ENCODE data around the gene EYA2. TPM values are rescaled to one million over a fixed set of nuclear protein-coding genes. Genes with fewer than 3 reads are reported as not detected.

Gene EYA2
- total RNA-seq, 1 experiment from 2014 or later, result 0.33 TPM

DNA sequence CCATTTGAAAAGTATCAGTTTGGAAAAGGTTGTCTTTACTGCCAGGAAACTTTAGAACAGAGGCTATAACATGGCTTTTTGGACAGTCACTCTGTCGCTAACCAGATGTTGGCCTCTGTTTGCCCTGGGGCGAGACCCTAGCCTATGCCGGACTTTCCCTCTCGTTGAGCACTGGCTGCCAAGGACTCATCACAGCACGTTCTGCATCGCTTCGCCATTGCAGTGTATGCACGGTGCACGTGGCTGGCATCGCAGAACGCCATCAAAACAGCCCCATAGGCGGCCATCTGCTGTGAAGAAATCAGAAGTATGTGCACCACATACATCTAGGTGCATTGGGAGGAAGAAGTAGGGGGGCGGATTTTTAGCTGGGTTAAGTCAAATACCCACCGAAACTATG is 156.4 kb downstream of the EYA2 start:
- Histone ChIP-seq H3F3A (ENCODE audit: low read length, unreplicated experiment) (no peaks in the 10 kb centered on the region), H3K79me2 (ENCODE audit: low read length) (no peaks in the 10 kb centered on the region), H3K27me3 (ENCODE audit: low read length) (peaks cover 66% of the 10 kb centered on the region), H3K9ac (ENCODE audit: low read length) (no peak overlapping the region), H3K4me3 (ENCODE audit: low read length) (no peak overlapping the region), H3K4me2 (ENCODE audit: low read length) (no peak overlapping the region), H3K27ac (ENCODE audit: low read length) (no peak overlapping the region), H3K9me2 (replicated peaks; ENCODE audit: low read length) (no peaks in the 10 kb centered on the region), H3K4me1 (ENCODE audit: insufficient read depth, low read length) (no peaks in the 10 kb centered on the region), H2AFZ (ENCODE audit: low read length) (no peak overlapping the region), H3K9me3 (ENCODE audit: low read length) (no peaks in the 10 kb centered on the region), H4K20me1 (ENCODE audit: low read length) (no peaks in the 10 kb centered on the region), H3K36me3 (ENCODE audit: low read depth, low read length) (no peaks in the 10 kb centered on the region)
- BruUV-seq (replicated peaks), result no TSS peak
- intact Hi-C loops (cut with micrococcal nuclease), result no loop called here
- DNase-seq (no peak), ATAC-seq (no peak)
- CTCF ChIA-PET, result no interaction called here
- TF ChIP-seq EZH2 (IDR thresholded peaks at IDR 0.05; ENCODE audit: low read length, unreplicated experiment) (no peak), EZH2phosphoT487 (IDR thresholded peaks at IDR 0.05; ENCODE audit: borderline replicate concordance, low read length) (no peak)
- TF ChIP-seq, protein P1, sequence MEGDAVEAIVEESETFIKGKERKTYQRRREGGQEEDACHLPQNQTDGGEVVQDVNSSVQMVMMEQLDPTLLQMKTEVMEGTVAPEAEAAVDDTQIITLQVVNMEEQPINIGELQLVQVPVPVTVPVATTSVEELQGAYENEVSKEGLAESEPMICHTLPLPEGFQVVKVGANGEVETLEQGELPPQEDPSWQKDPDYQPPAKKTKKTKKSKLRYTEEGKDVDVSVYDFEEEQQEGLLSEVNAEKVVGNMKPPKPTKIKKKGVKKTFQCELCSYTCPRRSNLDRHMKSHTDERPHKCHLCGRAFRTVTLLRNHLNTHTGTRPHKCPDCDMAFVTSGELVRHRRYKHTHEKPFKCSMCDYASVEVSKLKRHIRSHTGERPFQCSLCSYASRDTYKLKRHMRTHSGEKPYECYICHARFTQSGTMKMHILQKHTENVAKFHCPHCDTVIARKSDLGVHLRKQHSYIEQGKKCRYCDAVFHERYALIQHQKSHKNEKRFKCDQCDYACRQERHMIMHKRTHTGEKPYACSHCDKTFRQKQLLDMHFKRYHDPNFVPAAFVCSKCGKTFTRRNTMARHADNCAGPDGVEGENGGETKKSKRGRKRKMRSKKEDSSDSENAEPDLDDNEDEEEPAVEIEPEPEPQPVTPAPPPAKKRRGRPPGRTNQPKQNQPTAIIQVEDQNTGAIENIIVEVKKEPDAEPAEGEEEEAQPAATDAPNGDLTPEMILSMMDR (conservative IDR thresholded peaks at IDR 0.05; ENCODE audit: low read depth, low read length), result no peak
- POLR2A ChIA-PET (ENCODE audit: unreplicated experiment), result no interaction called here

DNA sequence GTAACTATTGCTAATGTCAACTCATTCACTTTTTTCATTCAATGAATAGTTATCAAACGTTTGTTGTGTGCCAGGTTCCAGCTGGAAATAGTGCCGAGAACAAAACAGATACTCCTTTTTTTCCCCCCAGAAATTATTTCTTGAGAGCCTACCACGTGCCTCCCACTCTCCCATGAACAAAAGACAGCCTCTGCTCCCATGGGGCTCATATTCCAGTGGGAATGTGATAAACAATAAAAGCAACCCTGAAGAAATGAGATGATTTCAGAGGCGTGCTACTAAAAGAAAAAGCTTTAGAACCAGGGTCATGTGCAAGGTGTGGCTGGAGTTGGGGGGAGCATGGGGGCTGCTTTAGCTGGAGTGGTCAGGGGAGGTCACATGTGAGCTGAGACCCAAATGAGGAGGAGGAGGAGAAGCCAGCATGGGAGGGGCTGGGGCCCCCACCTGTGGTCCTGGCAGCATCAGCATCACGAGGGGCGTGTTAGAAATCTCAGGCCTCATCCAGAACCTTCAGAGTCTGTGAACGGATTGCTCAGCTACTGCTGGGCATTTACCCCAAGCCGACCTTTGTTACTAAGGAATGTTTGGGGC is 157.4 kb downstream of the EYA2 start:
- H2AFZ ChIP-seq (ENCODE audit: low read length), result no peak overlapping the region
- intact Hi-C loops (cut with micrococcal nuclease), result no loop called here
- no peaks in the 10 kb centered on the region for H3K79me2 ChIP-seq (ENCODE audit: low read length)
- DNase-seq (no peak), ATAC-seq (no peak)
- no peaks in the 10 kb centered on the region for H3K36me3 ChIP-seq (ENCODE audit: low read depth, low read length)
- H3K4me2 ChIP-seq (ENCODE audit: low read length), result no peak overlapping the region
- ChIA-PET POLR2A (ENCODE audit: unreplicated experiment) (no interaction called here), CTCF (no interaction called here)
- H3K9me2 ChIP-seq (replicated peaks; ENCODE audit: low read length), result no peaks in the 10 kb centered on the region
- no peak overlapping the region for H3K4me3 ChIP-seq (ENCODE audit: low read length)
- no peaks in the 10 kb centered on the region for H3K4me1 ChIP-seq (ENCODE audit: insufficient read depth, low read length)
- H3K27me3 ChIP-seq (ENCODE audit: low read length), result peaks cover 55% of the 10 kb centered on the region
- no peak overlapping the region for H3K27ac ChIP-seq (ENCODE audit: low read length)
- no peaks in the 10 kb centered on the region for H4K20me1 ChIP-seq (ENCODE audit: low read length)
- no peaks in the 10 kb centered on the region for H3F3A ChIP-seq (ENCODE audit: low read length, unreplicated experiment)
- TF ChIP-seq EZH2 (IDR thresholded peaks at IDR 0.05; ENCODE audit: low read length, unreplicated experiment) (no peak), EZH2phosphoT487 (IDR thresholded peaks at IDR 0.05; ENCODE audit: borderline replicate concordance, low read length) (no peak)
- TF ChIP-seq, protein P1 (conservative IDR thresholded peaks at IDR 0.05; ENCODE audit: low read depth, low read length), result no peak
- no peak overlapping the region for H3K9ac ChIP-seq (ENCODE audit: low read length)
- H3K9me3 ChIP-seq (ENCODE audit: low read length), result no peaks in the 10 kb centered on the region
- no TSS peak for BruUV-seq (replicated peaks)

DNA sequence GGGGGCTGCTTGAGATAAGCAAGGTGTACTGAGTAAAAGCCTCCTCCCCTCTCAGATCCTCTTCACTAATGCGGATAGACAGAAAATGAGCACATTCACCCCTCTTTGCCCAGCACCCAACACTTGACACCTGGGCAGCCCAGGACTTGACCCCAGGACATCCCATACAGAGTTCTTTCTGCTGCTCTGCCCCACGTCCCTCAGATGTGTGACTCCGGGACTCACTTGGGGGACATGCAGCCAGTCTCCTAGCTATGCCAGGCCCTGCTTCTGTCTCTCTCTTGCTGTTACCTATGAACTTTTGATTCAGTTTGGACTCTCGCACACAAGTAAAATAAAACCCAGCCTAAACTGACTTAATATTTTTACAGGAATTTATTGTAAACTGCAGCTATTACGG is 159.9 kb downstream of the EYA2 start:
- Histone ChIP-seq H3F3A (ENCODE audit: low read length, unreplicated experiment) (no peaks in the 10 kb centered on the region), H3K36me3 (ENCODE audit: low read depth, low read length) (no peaks in the 10 kb centered on the region), H3K4me1 (ENCODE audit: insufficient read depth, low read length) (no peaks in the 10 kb centered on the region), H3K27ac (ENCODE audit: low read length) (no peak overlapping the region), H2AFZ (ENCODE audit: low read length) (no peak overlapping the region), H3K9me2 (replicated peaks; ENCODE audit: low read length) (no peaks in the 10 kb centered on the region), H3K4me3 (ENCODE audit: low read length) (no peak overlapping the region), H3K9me3 (ENCODE audit: low read length) (no peaks in the 10 kb centered on the region), H3K9ac (ENCODE audit: low read length) (no peak overlapping the region), H4K20me1 (ENCODE audit: low read length) (no peaks in the 10 kb centered on the region), H3K27me3 (ENCODE audit: low read length) (peaks cover 36% of the 10 kb centered on the region), H3K79me2 (ENCODE audit: low read length) (no peaks in the 10 kb centered on the region), H3K4me2 (ENCODE audit: low read length) (no peak overlapping the region)
- POLR2A ChIA-PET (ENCODE audit: unreplicated experiment), result no interaction called here
- CTCF ChIA-PET, result no interaction called here
- TF ChIP-seq, protein P1 (conservative IDR thresholded peaks at IDR 0.05; ENCODE audit: low read depth, low read length), result no peak
- TF ChIP-seq EZH2phosphoT487 (IDR thresholded peaks at IDR 0.05; ENCODE audit: borderline replicate concordance, low read length) (no peak), EZH2 (IDR thresholded peaks at IDR 0.05; ENCODE audit: low read length, unreplicated experiment) (no peak)
- ATAC-seq (no peak), DNase-seq (no peak)
- no TSS peak for BruUV-seq (replicated peaks)
- intact Hi-C loops (cut with micrococcal nuclease), result no loop called here
